ENCODE results near the gene CRLF2.
"Not testable (repeated sequence)": the region's sequence is repeated elsewhere in the genome, so short reads cannot be mapped to it uniquely, and the experiment has no call there.

The CRLF2 gene, protein sequence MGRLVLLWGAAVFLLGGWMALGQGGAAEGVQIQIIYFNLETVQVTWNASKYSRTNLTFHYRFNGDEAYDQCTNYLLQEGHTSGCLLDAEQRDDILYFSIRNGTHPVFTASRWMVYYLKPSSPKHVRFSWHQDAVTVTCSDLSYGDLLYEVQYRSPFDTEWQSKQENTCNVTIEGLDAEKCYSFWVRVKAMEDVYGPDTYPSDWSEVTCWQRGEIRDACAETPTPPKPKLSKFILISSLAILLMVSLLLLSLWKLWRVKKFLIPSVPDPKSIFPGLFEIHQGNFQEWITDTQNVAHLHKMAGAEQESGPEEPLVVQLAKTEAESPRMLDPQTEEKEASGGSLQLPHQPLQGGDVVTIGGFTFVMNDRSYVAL

DNA sequence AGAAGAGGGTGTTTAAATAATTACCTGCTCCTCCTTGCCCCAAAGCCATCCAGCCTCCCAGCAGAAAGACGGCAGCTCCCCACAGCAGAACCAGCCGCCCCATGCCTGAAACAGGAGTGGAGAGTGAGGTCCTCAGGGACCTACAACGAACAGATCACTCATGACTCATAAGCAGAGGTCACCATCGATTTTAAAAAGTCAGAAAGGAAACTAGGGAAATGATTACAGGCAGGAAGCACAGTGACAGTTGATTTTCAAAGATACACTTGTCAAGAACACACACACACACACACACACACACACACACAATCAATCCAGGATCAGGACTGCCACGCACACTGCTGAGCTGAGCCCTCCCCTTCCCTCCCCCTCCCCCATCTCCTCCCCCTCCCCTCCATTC lies at the start of gene CRLF2:
CRLF2 (minus strand) TSS at position 118 of the 400 bp plus-strand sequence; CDS start at position 103, 15 bp downstream.
- DNase-seq: peak; percentile 52

DNA sequence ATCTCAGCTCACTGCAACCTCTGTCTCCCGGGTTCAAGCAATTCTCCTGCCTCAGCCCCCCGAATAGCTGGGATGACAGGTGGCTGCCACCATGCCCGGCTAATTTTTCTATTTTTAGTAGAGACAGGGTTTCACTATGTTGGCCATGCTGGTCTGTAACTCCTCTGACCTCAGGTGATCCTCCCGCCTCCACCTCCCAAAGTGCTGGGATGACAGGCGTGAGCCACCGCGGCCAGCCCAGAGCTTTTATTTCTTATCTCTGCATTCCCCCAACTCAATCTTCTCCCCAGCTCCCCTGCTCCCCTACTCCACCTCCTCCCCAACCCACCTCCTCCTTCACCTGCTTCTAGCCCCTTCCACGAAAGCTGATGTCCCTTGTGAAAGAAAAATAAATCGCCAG lies 49.3 kb upstream of the CRLF2 start:
- DNase-seq: not testable (repeated sequence)

DNA sequence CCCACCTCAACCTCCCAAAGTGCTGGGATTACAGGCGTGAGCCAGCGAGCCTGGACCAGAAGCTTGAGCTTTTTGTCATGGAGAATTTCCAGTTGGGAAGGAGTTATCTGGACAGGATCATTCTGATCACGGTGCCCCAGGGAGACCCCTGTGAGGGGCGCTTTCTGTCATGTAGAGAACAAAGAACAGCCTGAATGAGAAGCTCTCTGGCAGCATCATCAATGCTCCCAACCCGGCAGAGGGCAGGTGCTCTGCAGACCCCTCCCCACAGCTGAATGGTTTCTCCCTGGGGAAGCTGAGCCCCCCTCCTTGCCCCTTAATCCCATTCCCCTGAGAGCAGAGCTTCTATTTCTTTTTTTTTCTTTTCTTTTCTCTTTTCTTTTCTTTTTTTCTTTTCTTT lies 48.8 kb upstream of the CRLF2 start:
- DNase-seq: no peak

DNA sequence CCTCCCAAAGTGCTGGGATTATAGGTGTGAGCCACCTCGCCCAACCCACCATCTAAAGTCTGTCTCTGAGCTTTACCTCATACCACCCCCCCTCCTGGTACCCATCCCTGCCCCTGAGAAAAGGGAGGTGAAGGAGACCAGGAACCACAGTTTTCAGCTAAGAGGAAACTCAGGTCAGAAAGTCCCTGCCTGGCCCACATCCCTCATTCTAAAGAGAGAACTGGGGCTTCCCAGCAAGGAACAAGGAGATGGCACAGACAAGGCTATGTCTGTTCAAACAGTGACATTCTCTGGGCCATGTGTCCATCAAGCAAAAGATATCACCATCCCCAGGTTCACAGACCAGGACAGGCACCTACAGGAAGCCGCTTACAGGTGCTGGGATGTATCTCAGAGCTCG lies 40.4 kb upstream of the CRLF2 start:
- DNase-seq: no peak

DNA sequence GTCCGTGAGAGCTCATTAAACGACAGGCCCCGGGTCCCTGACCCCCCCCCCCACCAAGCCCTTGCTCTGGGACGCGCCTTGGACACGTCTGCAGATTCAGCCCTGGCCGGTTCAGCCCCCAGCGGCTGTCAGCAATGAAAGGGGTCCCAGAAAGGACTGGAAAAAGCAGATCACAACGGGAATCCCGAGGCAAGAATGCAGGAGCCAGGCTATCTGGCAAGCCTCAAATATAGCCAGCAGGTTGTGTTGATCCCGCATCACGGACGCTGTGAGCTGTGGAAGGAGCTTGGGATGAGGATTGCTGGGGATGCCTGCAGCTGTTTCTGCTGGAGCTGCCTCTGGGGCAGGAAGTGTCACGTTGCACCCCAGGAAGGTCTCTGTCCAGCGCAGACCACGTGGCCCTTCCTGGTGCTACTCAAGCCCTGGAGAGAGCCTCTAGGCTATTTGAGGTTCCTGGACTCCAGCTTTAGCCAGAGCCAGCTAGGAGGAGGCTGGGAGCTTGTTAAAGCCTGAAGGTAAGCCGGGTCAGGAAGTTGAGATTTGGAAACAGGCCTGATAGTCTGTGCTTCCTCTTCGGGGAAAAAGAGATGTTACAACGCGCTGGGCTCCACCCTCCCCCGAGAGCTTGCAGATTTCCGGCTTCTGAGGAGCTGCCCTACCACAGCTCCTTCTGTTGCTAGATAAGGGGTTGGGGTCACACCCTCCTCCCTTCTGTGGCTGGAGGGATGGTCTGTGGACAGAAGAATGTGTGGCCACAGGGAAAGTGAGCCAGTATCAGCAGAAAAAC lies 36.8 kb upstream of the CRLF2 start:
- peak; percentile 45 for DNase-seq

DNA sequence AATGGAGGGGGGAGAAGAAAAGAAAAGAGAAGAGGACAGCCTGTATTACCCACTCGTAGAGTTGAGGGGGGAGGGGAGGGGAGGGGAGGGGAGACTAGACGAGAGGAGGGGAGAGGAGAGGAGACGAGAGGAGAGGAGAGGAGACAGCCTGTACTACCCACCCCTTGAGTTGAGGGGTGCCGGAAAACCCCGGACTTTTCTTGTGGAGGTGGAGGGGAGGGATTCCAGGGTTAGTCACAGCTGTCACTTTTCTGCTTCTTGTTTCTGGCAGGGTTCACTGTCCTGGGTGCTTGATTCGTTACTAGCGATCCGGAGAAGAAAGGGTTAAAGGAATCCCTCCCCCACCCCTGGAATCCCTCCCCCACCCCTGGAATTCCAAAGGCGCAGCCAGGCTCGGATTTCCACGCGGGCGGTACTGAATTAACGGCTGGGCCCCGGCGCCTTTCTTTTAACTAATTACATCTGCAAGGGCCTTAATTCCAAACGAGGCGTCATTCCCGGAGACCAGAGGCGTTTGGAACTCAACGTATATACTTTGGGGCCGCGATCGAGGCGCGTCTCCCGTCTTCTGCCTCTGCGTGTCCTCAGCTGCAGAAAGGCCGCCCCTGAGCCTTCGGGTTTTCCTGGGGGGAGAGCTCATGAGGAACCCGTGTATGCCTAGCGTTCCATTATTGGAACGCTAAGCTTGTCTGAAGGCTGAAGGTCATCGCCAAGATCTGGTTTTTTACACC lies 36.0 kb upstream of the CRLF2 start:
- peak; percentile 78 for DNase-seq

DNA sequence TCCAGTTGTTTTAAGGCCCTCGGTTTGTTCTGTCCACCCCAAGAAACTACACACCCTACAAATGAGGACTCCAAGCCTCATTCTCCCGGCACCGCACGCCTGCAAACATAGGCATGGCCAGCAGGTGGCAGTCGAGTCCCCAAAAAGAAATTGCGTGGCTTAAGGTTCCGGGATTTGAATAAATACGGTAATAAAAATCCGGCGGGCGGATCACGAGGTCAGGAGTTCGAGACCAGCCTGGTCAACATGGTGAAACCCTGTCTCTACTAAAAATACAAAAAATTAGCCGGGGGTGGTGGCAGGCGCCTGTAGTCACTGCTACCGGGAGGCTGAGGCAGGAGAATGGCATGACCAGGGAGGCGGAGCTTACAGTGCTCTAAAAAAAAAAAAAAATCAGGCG lies 34.4 kb upstream of the CRLF2 start:
- DNase-seq: peak; percentile 69

DNA sequence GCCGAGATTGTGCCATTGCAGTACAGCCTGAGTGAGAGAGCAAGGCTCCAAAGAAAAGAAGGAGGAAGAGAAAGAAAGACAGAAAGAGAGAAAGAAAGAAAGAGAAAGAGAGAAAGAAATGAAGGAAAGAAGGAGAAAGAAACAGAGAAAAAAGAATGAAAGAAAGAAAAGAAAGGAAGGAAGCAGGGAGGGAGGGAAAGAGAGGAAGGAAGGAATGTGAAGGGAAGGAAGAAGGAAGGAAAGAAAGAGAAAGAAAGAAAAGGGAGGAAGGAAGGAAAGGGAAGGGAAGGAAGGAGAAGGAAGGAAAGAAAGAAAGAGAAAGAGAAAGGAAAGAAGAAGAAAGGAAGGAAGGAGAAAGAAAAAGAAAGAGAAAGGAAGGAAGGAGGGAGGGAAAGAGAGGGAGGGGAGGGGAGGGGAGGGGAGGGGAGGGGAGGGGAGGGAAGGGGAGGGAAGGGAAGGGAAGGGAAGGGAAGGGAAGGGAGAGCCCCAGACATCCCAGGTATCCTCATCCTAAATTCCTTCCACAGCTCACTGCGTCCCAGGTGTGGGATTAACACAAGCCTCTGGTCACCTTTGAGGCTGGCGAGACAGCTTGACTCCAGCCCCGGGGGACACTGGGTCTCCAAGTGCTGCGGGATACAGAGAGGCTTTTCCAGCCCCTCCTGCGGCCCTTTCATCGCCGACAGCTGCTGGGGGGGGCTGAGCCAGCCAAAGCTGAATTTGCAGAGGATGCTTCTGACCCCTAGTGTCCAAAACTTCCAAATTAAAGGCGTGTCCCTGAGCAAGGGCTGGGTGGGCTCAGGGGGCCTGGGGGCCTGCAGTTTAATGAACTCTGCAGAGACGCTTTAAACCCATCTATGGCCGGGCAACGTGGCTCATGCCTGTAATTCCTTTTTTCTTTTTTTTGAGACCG lies 32.0 kb upstream of the CRLF2 start:
- peak; percentile 22 for DNase-seq

DNA sequence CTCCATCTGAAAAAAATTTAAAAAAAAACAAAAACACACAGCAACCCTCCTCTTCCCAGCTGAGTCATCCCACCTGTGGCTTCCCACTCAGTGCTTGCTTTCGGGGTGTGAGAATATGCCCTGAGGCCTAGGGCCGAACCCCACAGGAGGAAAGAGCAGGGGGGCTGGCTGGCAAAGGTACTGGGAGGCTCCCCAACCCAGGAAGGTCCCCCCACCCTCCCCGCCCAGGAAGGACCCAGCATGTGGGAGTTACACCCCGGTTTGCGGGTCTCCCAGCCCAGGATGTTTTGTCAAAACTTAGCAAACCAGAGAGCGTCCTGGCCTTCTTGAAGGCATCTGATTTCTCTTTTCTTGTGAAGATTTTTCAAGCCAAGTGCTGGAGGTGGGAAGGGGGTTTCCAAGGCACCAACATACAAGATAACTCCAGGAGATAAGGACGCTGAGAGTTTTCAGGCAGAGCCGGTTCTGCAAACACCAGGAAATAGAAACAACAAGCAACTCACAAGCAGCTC lies 30.5 kb upstream of the CRLF2 start:
- DNase-seq: peak; percentile 24

DNA sequence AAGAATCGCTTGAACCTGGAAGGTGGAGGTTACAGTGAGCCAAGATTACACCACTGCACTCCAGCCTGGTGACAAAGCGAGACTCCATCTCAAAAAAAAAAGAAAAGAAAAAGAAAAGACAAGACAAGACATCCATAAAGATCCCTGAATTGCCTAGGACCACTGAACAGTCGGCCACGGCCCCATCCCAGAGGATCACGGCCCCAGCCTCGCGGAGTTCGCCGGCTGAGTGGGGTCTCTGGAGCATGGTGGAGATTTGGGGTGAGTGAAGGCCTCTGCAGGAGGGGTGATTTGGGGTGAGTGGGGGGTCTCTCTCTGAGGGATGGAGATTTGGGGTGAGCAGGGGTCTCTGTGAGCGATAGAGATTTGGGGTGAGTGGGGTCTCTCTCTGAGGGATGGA lies 28.1 kb upstream of the CRLF2 start:
- DNase-seq: not testable (repeated sequence)

DNA sequence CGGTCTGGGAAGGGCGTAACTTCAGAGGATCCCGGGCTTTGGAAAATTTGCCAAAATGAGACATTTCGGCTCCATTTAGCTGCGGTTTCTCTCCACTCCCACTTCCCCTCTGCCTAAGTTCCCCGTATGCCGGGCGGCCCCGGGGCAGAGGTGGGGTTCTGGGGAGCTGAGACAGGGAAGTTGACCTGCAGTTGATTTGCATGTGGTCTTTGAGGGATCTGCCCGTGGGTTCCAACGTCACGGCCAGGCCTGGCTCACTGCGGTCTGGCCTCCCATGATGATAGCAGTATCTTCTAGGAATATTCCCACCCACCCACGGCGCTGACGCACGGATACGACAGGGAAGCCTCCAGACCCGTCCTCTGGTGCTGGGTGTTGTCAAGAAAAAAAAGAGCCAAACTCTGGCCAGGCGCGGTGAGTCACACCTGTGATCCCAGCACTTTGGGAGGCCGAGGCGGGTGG lies 27.3 kb upstream of the CRLF2 start:
- DNase-seq: no peak

DNA sequence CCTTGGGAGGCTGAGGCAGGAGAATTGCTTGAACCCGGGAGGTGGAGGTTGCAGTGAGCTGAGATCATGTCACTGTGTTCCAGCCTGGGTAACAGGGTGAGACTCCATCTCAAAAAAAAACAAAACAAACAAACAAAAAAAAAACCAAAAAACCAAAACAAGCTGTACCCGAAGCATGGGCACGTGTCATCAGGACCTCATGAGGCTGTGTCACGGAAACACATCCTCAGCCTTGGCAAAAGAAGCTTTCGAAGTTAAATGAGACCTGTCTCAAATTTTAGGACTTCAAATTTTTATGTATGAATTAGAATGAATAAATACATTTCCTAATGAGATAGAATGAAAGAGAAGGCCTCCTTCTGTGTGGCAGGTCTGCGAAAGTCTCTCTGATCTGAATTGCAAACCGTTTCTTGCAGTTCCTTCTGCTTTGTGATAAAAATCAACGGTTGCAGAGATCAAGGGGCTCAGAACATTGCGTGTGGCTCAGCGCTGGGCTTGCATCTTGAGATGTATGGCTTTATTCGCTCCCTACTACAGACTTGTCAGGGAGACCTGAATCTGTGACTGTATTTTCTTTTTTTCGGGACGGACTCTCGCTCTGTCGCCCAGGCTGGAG lies 19.5 kb upstream of the CRLF2 start:
- DNase-seq: no peak

DNA sequence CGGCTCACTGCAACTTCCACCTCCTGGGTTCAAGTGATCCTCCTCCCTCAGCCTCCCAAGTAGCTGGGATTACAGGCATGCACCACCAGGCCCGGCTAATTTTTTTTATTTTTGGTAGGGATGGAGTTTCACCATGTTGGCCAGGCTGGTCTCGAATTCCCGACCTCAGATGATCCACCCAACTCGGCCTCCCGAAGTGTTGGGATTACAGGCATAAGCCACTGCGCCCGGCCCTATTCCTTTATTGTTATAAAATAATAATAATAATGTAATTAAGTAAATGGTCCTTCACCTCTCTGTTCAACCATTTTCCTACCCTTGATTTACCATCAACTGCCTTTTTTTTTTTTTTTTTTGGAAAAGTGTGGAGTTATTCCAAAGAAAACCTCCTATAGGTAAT lies 15.7 kb upstream of the CRLF2 start:
- DNase-seq: not testable (repeated sequence)

DNA sequence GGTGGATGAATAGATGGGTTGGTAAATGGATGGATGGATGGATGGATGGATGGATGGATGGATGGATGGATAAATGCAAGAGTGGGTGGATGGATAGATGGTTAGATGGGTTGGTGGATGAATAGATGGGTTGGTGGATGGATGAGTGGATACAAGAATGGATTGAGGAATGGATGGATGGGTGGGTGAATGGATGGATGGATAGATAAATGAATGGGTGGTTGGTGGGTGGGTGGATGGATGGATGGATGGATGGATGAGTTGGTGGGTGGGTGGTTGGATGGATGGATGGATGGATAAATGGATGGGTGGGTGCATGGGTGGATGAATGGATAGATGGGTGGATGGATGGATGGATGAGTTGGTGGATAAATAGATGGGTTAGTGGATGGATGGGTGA lies 13.8 kb upstream of the CRLF2 start:
- DNase-seq: no peak

DNA sequence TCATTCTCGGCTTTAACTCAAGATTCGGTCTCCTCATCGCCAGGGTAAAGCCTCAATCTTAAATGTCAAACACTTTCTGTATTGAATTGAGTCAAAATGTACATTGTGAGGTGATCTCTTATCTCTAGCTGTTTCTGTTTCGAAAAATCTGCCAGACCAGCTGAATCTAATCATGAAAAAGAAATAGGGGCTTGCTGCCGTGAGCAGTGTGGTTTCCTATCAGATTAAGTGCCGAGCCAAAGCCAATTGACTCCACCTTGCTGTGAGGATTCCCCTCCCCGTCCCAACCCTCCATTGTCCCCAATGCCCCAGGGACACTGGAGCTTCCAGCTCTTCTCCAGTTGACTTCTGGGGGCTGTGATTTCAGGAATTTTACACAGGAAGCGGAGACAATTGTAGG lies 12.5 kb upstream of the CRLF2 start:
- no peak for DNase-seq

DNA sequence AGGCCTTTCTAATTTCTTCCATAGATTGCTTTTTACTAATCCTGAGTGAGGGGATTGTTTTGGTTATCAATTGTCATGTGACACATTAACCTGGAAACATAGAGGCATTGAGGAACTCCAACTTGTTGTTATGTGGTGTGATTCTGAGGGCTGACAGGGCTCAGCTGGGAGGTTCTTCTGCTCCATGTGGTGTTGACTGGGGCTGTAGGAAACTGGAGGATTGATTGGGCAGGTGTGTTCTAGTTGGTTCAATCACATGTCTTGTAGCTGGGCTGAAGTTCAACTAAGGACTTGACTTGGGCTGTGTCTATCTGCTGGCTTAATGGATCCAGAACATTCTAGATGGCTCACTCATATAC lies 10.8 kb upstream of the CRLF2 start:
- no peak for DNase-seq

DNA sequence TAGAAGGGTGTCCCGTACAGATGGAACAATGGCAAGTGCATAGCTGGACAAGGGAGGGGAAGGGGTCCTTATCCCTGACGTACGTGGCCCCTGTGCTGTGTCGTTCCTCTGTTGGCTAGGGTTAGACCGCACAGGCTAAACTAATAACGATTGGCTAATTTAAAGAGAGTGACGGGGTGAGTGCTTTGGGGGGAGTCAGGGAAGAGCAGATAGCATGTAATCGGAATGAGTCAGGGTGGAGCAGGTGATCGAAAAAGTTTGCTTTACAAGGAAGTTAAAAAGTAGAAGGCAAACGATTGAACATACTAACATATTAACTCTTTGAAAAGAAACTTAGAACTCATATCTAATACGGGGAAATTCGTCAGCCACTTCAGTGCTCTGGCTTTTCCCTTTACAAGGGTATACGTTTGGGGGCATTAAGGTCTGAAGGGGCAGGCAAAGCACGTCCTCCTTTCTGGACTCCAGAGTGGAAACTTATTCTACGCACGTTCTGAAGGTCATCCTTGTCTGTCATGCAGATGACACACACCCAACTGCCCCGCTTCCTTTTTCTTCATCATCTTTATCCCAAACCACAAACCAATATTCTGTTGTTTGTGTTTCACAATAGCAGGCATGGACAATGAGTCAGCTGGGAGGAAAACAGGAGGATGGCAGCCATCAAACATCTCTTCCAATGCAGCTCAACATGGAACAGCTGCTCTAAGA lies 10.2 kb upstream of the CRLF2 start:
- peak; percentile 58 for DNase-seq

DNA sequence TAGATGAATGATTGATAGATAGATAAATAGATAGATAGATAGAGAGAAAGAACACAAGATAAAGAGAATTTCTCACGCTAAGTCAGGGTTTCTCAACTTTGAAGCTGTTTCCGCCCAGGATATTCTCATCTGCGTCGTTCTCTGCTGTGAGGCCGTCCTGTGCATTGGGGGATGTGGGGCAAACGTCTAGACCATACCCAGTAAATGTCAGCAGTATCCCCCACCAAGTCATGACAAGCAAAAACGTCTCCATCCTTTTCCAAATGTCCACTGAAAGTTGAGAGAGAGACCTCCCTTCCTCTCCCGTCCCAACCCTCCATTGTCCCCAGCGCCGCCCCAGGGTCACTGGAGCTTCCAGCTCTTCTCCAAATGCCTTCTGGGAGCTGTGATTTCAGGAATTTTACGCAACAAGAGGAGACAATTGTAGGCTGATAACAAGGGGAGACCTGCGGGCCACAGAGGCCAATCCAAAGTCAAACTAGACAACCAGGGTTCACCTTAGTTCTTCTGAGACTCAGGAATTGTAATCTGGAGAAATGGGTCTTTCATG lies 8.9 kb upstream of the CRLF2 start:
- no peak for DNase-seq

DNA sequence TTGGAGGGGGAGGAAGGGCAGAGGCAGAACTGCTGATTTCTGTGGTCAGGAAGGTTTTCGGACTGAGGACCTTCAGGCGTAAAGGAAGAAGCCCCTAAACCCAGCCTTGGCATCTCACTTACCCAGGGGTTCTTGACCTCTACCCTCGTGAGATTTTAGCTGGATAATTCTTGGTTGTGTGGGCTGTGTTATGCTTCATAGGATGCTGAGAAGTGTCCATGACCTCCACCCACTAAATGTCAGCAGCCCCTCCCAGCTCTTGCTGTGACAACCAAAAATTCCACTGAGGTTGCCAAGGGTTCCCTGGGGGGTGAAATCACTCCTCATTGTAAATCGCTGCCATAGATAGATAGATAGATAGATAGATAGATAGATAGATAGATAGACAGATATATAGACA lies 5.8 kb upstream of the CRLF2 start:
- DNase-seq: no peak

DNA sequence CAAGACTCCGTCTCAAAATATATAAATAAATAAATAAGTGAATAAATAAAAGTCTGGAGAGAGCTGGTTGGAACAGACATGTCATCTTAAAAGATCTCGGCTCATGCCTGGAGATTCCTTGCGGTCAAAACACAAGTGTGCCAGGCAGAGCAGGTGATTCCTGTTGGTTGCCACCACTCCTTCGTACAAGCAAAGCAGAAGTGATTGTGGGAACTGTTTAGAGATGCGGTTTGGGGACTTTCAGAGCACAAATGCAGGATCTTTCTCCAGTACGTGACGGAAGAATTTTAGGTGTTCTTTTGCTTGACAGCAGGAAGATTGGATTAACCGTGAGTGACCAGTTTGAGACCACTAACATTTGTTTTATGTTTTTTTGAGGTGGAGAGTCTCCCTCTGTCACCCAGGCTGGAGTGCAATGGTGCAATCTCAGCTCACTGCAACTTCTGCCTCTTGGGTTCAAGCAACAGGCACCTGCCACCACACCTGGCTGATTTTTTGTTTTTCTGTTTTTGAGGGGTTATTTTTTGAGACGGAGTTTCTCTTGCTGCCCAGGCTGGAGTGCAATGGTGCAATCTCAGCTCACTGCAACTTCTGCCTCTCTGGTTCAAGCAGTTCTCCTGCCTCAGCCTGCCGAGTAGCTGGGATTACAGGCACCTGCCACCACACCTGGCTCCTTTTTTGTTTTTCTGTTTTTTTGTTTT lies 2.8 kb upstream of the CRLF2 start:
- no peak for DNase-seq
